ENCODE measurements around the gene PRELID2. TPM values are rescaled to one million over a fixed set of nuclear protein-coding genes. Genes with fewer than 3 reads are reported as not detected.

The PRELID2 gene
- total and polyA plus RNA-seq, 2 donors (not counting 3 experiments of a cell fraction or from before 2014, with no cell fraction given), result 3.2 to 16.4 TPM

DNA sequence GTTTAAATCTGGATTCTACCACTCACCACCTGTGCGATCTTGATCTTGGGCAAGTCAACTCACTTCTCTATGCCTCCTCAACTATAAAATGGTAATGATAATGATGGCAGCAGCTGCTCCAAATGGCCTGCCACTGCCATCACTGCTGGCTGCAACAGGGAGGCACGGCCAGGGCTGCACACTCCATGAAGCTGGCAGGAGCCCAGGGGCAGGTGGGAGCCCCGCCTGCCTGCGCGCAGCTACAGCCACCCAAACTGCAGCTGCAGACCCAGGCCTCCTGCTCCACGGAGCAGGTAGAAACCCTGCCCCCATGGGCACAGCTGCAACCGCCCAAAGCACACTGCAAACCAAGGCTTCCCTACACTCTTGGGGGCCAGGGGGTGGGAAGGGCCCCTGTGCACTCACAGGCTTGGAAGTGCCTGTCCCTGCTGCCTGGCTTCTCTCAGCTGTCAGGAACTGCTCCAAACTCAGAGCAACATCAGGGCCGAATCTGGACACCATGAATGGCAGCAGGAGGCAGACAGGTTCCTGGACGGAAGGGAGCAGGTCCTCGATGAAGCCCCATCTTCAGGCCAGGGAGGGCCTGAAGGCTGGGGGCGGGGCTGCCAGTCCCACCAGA lies 57.6 kb downstream of the PRELID2 start:
- BruUV-seq (replicated peaks), result no TSS peak

More for the DNA sequence above, 57.6 kb downstream of the PRELID2 start:
- no peak for DNase-seq (ENCODE audit: low read depth, low spot score)
- intact Hi-C loops (cut with micrococcal nuclease) (no loop called here), dilution Hi-C loops (cut with MboI; ENCODE audit: extremely low pct_ligation_motif_present, low sequenced_read_pairs) (no loop called here)
- peaks cover 15% of the 10 kb centered on the region for H3K4me1 ChIP-seq (ENCODE audit: control insufficient read depth, extremely low read depth, insufficient read depth, low read length)
- H3K4me3 ChIP-seq (replicated peaks in 1 of 3; ENCODE audit: insufficient read depth in 1 of 3, low read depth in 1 of 3, low read length in 3 of 3), result no peak overlapping the region
- no peaks in the 10 kb centered on the region for H3K27me3 ChIP-seq (ENCODE audit: control insufficient read depth in 2 of 2, insufficient read depth in 2 of 2, low read length in 2 of 2)
- H4K20me1 ChIP-seq (replicated peaks; ENCODE audit: control insufficient read depth, extremely low read depth, insufficient read depth, low read length), result no peaks in the 10 kb centered on the region
- CTCF ChIA-PET, result interaction anchor here (1.3 to 2.4 kb wide), 2 partner anchors 34 to 80 kb away, joined by 6 to 7 read pairs; no protein-coding TSS in a partner anchor
- no peaks in the 10 kb centered on the region for H3K9me1 ChIP-seq (replicated peaks; ENCODE audit: control insufficient read depth, extremely low read depth, insufficient read depth, low read length)
- POLR2A ChIA-PET, result no interaction called here
- no peak for FAIRE-seq
- no peak overlapping the region for H2AFZ ChIP-seq (ENCODE audit: low read depth, low read length)
- no peaks in the 10 kb centered on the region for H3K36me3 ChIP-seq (ENCODE audit: control insufficient read depth in 2 of 2, extremely low read depth in 1 of 2, insufficient read depth in 2 of 2, low read length in 2 of 2)
- TF ChIP-seq FOS (IDR thresholded peaks at IDR 0.05; ENCODE audit: borderline replicate concordance, insufficient read depth, low read length) (no peak), CTCF (IDR thresholded peaks at IDR 0.05; ENCODE audit: extremely low read depth in 1 of 2, insufficient read depth in 1 of 2, low read depth in 1 of 2, low read length in 2 of 2) (no peak), POLR2A (IDR thresholded peaks at IDR 0.05; ENCODE audit: low read depth, low read length) (no peak), GATA2 (IDR thresholded peaks at IDR 0.05; ENCODE audit: insufficient read depth, insufficient read length, low read depth, low read length) (no peak), MYC (IDR thresholded peaks at IDR 0.05; ENCODE audit: low read depth, low read length) (no peak), EZH2 (IDR thresholded peaks at IDR 0.05; ENCODE audit: borderline replicate concordance, low read depth, low read length, severe bottlenecking) (no peak), JUN (IDR thresholded peaks at IDR 0.05; ENCODE audit: borderline replicate concordance, insufficient read depth, insufficient read length, low read depth) (no peak), POLR2AphosphoS5 (IDR thresholded peaks at IDR 0.05; ENCODE audit: insufficient read depth, low read depth, low read length) (no peak)
- TF ChIP-seq, protein P1, sequence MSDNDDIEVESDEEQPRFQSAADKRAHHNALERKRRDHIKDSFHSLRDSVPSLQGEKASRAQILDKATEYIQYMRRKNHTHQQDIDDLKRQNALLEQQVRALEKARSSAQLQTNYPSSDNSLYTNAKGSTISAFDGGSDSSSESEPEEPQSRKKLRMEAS (IDR thresholded peaks at IDR 0.05; ENCODE audit: insufficient read depth, insufficient read length), result no peak
- no peak overlapping the region for H3K27ac ChIP-seq (ENCODE audit: insufficient read depth, low read depth, low read length)
- no peaks in the 10 kb centered on the region for H3K9me3 ChIP-seq (replicated peaks; ENCODE audit: control insufficient read depth, insufficient read depth, low read length)
- H3K79me2 ChIP-seq (ENCODE audit: control insufficient read depth, insufficient read depth, low read length), result no peaks in the 10 kb centered on the region
- H3K9ac ChIP-seq (replicated peaks; ENCODE audit: extremely low read depth, insufficient read depth, low read length), result no peak overlapping the region
- H3K4me2 ChIP-seq (ENCODE audit: insufficient read depth, low read length), result no peak overlapping the region
